SU-DHL-6 (cell line): ENCODE data around the gene ACTR6.

Source experiments
- H2AFZ ChIP-seq: fragments of 200-600 bp; sonication (generic); 2 replicates; pipeline ENCODE4 v1.6.1; 2014; ENCODE audit warnings: low read depth, mild to moderate bottlenecking, moderate library complexity, mixed read lengths, antibody characterized with exemption, low read length; ENCODE audit not compliant: severe bottlenecking
- H3F3A ChIP-seq: fragments of 200-600 bp; shearing (Covaris generic); 2 replicates; pipeline ENCODE4 v1.6.0; 2016; ENCODE audit warnings: antibody characterized with exemption, mild to moderate bottlenecking; ENCODE audit not compliant: insufficient read depth
- H3K27ac ChIP-seq: fragments of 200-600 bp; sonication (generic); 2 replicates; pipeline ENCODE4 v1.5.1; 2016; ENCODE audit warnings: low read depth, mild to moderate bottlenecking, low read length, moderate library complexity, mixed read lengths
- H3K27me3 ChIP-seq: fragments of 200-600 bp; sonication (generic), shearing (Covaris generic); 2 replicates; pipeline ENCODE4 v1.6.0; 2014; ENCODE audit warnings: mild to moderate bottlenecking, low read length
- H3K36me3 ChIP-seq: fragments of 200-600 bp; sonication (generic); 2 replicates; pipeline ENCODE4 v1.6.1; 2014; ENCODE audit warnings: mild to moderate bottlenecking, low read length, mixed read lengths
- H3K4me2 ChIP-seq: fragments of 300-600, 200-600 bp; shearing (Covaris generic), sonication (generic); 2 replicates; pipeline ENCODE4 v1.6.0; 2014; ENCODE audit warnings: low read length, low read depth, mild to moderate bottlenecking; ENCODE audit not compliant: poor library complexity, severe bottlenecking
- H3K4me3 ChIP-seq: fragments of 200-600 bp; sonication (generic); 2 replicates; pipeline ENCODE4 v1.5.1; 2014; ENCODE audit warnings: antibody characterized with exemption, low read length, mild to moderate bottlenecking, mixed read lengths; ENCODE audit not compliant: insufficient read depth, poor library complexity, severe bottlenecking
- H3K79me2 ChIP-seq: fragments of 200-600 bp; sonication (generic); 2 replicates; pipeline ENCODE4 v1.6.1; 2014; ENCODE audit warnings: mild to moderate bottlenecking, low read length, moderate library complexity; ENCODE audit not compliant: insufficient read depth
- H3K9ac ChIP-seq: fragments of 200-600 bp; sonication (generic); 2 replicates; pipeline ENCODE4 v1.7.0; 2014; ENCODE audit warnings: mild to moderate bottlenecking, low read length
- H3K9me2 ChIP-seq: fragments of 200-600 bp; sonication (generic); replicated peaks from 2 replicates; pipeline ENCODE4 v1.6.1; 2014; ENCODE audit warnings: low read length; ENCODE audit not compliant: insufficient read depth
- H3K9me3 ChIP-seq: fragments of 200-600 bp; sonication (generic); 2 replicates; pipeline ENCODE4 v1.6.1; 2014; ENCODE audit warnings: low read length, mixed read lengths; ENCODE audit not compliant: insufficient read depth
- H4K20me1 ChIP-seq: fragments of 200-600 bp; sonication (generic); 2 replicates; pipeline ENCODE4 v1.6.1; 2014; ENCODE audit warnings: low read depth, mild to moderate bottlenecking, antibody characterized with exemption, low read length, moderate library complexity, mixed read lengths
- EZH2phosphoT487 ChIP-seq: fragments of 200-600 bp; sonication (generic), shearing (Covaris generic); conservative IDR thresholded peaks from 2 replicates; pipeline ENCODE4 v1.6.1; 2018; ENCODE audit warnings: mild to moderate bottlenecking, antibody characterized with exemption, low read length, moderate library complexity, mixed read lengths
- TF ChIP-seq, protein P1 (sequence below): fragments of 200-600 bp; sonication (generic); IDR thresholded peaks from one replicate; pipeline ENCODE4 v1.5.1; 2017; ENCODE audit warnings: antibody characterized with exemption, mild to moderate bottlenecking, low read length, moderate library complexity; ENCODE audit not compliant: insufficient read depth, poor library complexity, severe bottlenecking

The ACTR6 gene

DNA sequence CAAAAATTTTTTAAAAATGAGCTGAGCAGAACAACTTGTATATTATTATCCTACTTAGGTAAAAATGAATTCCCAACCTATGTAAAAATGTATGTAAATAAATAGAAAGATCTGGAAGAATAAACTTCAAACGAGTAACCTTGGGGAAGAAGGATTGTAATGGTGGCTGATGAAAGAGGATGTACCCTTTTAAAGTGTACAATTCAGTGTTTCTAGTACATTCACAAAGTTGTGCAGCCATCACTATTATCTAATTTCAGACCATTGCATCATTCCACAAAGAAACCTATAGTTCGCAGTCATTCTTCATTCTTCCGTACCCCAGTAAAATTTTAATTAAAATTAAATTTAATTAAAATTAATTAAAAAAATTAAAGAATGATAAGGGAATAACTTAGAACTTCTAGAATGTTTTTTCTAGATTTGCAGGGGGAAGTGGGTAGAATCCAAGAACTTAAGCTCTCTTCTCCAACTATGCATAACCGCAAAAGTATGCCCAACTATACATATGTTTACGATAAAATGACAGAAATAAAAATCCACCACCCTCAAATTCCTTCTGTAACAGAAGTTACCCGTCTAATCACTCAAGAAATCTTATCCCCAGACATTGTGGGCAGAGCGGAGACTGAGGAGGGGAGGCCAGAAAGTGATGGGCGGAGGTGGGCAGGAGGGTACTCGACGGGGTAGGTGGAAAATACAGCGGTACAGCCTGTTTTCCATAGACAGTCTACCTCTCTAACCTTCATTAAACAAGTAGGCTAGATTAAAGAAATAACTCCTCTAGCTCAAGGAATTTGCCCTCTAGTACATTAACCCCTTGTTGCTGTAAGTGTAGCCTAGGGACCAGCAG is 65.3 kb downstream of the ACTR6 start:
- no peaks in the 10 kb centered on the region for H3K9me3 ChIP-seq
- H3K36me3 ChIP-seq: no peaks in the 10 kb centered on the region
- H2AFZ ChIP-seq: peak overlapping the region; percentile 87
- H3K27ac ChIP-seq: no peak overlapping the region
- H3K9ac ChIP-seq: peak overlapping the region; percentile 90
- no peaks in the 10 kb centered on the region for H3K9me2 ChIP-seq
- peak overlapping the region; percentile 91 for H3K4me3 ChIP-seq
- H3K79me2 ChIP-seq: peaks cover 34% of the 10 kb centered on the region
- H3K27me3 ChIP-seq: no peaks in the 10 kb centered on the region
- TF ChIP-seq, protein P1, sequence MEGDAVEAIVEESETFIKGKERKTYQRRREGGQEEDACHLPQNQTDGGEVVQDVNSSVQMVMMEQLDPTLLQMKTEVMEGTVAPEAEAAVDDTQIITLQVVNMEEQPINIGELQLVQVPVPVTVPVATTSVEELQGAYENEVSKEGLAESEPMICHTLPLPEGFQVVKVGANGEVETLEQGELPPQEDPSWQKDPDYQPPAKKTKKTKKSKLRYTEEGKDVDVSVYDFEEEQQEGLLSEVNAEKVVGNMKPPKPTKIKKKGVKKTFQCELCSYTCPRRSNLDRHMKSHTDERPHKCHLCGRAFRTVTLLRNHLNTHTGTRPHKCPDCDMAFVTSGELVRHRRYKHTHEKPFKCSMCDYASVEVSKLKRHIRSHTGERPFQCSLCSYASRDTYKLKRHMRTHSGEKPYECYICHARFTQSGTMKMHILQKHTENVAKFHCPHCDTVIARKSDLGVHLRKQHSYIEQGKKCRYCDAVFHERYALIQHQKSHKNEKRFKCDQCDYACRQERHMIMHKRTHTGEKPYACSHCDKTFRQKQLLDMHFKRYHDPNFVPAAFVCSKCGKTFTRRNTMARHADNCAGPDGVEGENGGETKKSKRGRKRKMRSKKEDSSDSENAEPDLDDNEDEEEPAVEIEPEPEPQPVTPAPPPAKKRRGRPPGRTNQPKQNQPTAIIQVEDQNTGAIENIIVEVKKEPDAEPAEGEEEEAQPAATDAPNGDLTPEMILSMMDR: no peak
- no peak for TF ChIP-seq EZH2phosphoT487
- H3K4me2 ChIP-seq: peak overlapping the region; percentile 91
- no peaks in the 10 kb centered on the region for H3F3A ChIP-seq
- peaks cover 14% of the 10 kb centered on the region for H4K20me1 ChIP-seq

DNA sequence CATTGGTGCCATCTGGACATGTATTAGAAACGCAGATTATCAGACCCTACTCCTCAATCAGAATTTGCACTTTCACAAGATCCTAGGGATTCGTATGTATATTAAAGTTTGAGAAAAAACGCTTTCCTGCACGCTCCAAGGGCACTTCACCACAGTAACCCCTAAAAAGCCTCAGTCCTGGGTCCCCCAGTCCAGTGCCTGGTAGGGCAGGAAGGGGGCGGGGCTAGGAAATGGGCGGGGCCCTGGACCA is 65.9 kb downstream of the ACTR6 start:
- Histone ChIP-seq H3K4me2 (peak overlapping the region; percentile 91), H3K9me2 (no peaks in the 10 kb centered on the region), H3K36me3 (no peaks in the 10 kb centered on the region; the same call in 1 of the 2 replicates), H3K27me3 (no peaks in the 10 kb centered on the region), H3K9me3 (no peaks in the 10 kb centered on the region), H3K9ac (peak overlapping the region; percentile 90), H2AFZ (peak overlapping the region; percentile 87), H4K20me1 (peaks cover 14% of the 10 kb centered on the region), H3F3A (no peaks in the 10 kb centered on the region), H3K4me3 (peak overlapping the region; percentile 91), H3K79me2 (peaks cover 39% of the 10 kb centered on the region), H3K27ac (peak overlapping the region; percentile 59)
- no peak for TF ChIP-seq EZH2phosphoT487
- TF ChIP-seq, protein P1: no peak

DNA sequence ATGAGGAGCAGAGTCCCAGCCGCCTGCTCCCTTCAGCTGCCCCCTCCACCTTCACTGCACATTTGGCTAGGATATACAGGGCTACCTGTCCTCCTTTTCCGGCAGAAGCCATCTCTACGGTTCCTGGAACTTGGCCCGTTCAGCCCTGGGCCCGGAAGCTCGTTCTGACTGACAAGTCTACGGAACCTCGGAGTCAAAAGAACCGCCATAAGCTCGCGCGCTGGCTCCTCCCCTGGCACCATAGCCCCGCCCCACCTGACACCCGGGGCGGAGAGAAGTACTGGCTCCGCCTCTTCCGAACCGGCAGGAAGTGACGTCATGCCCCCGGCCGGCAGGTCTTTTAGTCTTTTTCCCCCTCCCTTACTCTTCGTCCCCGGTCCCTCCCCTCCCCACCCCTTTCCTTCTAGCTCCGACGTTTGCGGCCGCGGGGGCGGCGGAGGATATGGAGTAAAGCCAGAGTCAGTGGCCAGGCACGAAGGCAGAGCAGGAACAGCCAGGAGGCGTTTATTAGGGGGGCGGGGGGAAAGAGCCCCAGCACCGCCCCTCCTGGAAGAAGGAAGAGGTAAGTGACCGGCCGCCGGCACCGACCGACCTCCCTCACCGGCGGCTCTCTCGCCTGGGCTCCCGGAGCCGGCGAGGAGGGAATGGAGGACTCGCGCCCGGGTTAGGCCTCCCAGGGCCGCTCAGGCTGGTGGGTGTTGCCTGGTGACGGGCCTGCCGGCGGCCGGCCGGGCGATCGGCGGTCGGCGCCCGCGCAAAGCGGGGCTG is 66.4 kb downstream of the ACTR6 start, which contains the start of the genes DEPDC4 and SCYL2:
TSS of gene DEPDC4 (minus strand) at position 245 of the 768 bp plus-strand sequence. CDS start at position 242, 3 bp downstream.
TSS of gene SCYL2 (plus strand) at position 343 of the 768 bp plus-strand sequence. CDS start 15,794 bp downstream, outside the sequence.
- Histone ChIP-seq H3K9me3 (no peaks in the 10 kb centered on the region), H4K20me1 (peaks cover 14% of the 10 kb centered on the region)
- TF ChIP-seq, protein P1: no peak
- no peak for TF ChIP-seq EZH2phosphoT487

More for the DNA sequence above, 66.4 kb downstream of the ACTR6 start, which contains the start of the genes DEPDC4 and SCYL2:
- peak within 1 kb of the TSS; percentile 87 for H2AFZ ChIP-seq
- H3K36me3 ChIP-seq: no peaks in the 10 kb centered on the region; the same call in 1 of the 2 replicates
- H3K4me2 ChIP-seq: peak within 1 kb of the TSS; percentile 91
- no peaks in the 10 kb centered on the region for H3K9me2 ChIP-seq
- peaks cover 44% of the 10 kb centered on the region for H3K79me2 ChIP-seq
- H3K27me3 ChIP-seq: no peaks in the 10 kb centered on the region
- H3K9ac ChIP-seq: peak within 1 kb of the TSS; percentile 90
- H3F3A ChIP-seq: no peaks in the 10 kb centered on the region
- H3K4me3 ChIP-seq: peak within 1 kb of the TSS; percentile 91
- H3K27ac ChIP-seq: peak within 1 kb of the TSS; percentile 59
